Stimulated activated CD4-positive, alpha-beta T cell treated with anti-CD3 and anti-CD28 coated beads, Interleukin-12 subunit alpha, Interleukin-12 subunit beta, amount 100 ng/mL, for 48 hours (primary cell): ENCODE data around the gene OXGR1.
"Not testable (repeated sequence)": the region's sequence is repeated elsewhere in the genome, so short reads cannot be mapped to it uniquely, and the experiment has no call there.

Experiments used
- DNase-seq, 3 donors: peaks; one replicate each; pipeline ENCODE4 v3.0.0-alpha.2; 2020; ENCODE audit warnings: low read depth in 2 of 3, low spot score in 1 of 3

The OXGR1 gene

DNA sequence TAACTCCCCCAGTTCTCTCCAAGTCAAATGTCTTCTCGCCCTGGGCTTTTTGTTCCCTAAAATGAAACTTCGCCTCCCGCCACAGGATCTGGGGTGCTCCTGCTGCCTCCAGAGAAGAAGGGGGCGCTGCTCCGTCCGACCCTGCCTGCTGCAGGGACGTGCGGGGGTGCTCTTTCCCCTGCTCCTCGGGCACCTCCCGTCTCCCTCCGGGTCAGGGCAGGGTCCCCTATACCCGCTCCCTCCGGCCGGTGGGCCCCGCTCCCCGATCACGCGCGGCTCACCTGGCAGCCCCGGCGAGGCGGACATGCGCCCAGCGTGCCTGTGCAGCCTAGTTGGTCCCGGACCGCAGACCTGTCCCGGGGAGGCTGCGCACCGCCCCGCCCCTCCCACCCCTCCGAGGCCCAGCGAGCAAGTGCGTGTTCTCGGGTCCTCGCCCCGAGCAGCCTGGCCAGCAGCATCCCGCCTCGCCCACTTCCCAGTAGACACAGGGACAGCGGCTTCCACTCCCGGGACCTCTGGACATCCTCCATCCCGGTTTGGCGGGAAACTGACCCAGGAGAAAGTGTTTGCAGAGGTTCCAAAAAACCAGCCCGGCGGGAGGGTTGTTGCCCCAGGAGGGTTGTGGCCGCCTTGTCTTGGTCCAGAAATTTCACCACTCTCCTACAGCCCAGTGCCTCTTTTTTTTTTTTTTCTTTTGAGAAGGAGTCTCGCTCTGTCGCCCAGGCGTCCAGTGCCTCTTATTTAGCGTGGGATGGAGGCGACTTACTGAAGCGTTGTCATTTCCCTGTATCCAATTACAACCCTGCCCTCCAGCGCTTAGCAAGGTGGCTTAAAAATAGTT, at the start of gene OXGR1:
OXGR1 (minus strand) TSS at position 460 of the 841 bp plus-strand sequence. CDS start 6,717 bp downstream, outside the sequence.
- DNase-seq, result no peak

GRCh38 chr13:97043302-97043701, 49.0 kb upstream of the OXGR1 start:
- no peak for DNase-seq

- DNase-seq, result no peak
Measured at GRCh38 chr13:97030705-97031452, 36.6 kb upstream of the OXGR1 start.

GRCh38 chr13:97028441-97029299, 34.4 kb upstream of the OXGR1 start:
- peak in 1 of 3 donors; percentile 53 for DNase-seq

DNA sequence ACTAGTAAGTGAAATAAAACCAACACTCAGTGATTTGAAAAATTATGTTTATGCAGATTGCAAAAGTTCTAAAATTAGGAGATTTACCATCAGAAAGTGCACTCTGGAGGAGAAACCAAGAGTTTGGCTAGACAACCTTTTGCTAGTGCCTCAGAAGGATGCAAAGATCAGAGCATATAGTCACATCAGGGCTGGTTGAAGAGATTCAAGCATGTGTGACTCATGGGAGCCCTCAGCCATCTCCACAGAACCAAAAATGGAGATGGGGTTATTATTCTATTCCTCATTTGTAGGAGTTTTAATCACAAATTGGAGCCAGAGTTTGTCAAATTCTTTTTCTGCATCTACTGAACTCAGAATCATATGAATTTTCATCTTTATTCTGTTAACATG, 32.9 kb upstream of the OXGR1 start:
- no peak for DNase-seq

DNA sequence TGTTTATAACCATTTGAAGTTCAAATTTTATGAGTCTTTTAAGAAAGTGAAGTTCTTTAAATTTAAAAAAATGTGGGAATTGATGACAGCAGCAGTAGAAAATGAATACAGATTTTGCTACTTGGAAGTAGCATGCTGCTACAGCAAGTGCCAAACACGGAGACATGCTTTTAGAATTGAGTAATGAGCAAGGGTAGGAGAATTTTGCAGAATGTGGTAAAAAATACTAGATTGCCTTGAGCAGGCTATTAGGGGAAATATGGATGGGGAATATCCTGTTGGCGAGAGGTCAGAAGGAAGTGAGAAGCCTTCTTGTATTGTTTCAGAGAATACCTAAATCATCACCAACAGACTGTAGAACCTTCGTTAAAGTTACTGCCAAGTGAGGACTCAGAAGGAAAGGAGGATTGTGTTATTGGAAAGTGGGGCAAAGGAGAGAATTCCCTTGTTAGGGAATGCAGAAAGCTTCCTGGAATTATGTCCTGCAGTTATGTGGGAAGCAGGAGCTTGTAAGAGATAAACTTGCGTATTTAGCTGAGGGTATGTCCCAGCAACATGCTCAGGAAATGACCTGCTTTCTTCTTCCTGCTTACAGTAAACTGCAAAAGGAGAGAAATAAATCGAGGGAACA, 32.4 kb upstream of the OXGR1 start:
- DNase-seq, result no peak

DNA sequence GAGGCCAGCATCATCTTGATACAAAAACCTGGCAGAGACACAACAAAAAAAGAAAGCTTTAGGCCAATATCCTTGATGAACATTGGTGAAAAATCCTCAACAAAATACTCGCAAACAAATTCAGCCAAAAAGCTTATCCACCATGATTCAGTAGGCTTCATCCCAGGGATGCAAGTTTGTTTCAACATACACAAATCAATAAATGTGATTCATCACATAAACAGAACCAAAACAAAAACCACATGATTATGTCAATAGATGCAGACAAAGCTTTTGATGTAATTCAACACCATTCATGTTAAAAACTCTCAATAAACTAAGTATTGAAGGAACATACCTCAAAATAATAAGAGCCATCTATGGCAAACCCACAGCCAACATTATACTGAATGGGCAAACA, 29.5 kb upstream of the OXGR1 start:
- not testable (repeated sequence) for DNase-seq

DNA sequence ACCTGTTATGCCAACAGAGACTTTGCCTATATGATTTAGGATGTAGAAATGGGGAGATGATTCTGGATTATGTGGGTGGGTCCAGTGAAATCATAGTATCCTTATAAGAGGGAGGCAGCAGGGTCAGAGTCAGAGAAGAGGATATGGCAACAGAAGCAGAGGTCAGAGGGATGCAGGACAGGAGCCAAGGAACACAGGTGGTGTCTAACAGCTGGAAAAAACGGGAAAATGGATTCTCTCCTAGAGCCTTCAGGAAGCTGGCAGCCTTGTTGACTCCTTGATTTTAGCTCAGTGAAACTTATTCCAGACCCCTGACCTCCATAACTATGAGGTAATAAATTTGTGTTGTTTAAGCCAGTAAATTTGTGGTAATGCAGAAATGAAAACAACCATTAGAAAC, 28.8 kb upstream of the OXGR1 start:
- no peak for DNase-seq

- DNase-seq, result no peak
Measured at GRCh38 chr13:97021241-97021640, 27.0 kb upstream of the OXGR1 start.

DNA sequence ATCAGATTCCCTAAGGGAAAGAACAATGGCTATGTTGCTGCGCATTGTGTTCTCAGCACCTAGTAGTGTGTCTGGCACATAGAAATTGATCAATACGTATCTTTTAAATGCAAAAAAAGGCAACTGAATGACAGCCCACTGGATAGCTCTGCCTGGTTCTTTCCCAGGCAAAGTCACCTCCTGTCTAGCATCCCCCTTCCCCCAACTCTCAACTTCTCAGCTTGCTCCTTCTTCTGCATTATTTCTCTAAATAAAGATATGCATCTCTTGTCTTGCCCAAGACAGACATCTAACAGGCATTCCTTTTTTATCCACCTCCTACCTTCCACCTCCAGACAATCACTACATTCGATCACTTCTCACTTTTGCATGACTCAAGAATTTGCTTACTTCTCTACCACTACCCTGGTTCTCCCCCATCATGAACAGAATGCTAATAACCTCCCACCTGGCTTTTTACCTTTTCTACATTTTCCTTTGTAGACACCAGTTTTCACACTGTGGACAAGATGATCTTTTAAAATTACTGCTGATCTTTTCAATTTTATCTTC, 26.5 kb upstream of the OXGR1 start:
- no peak for DNase-seq

DNA sequence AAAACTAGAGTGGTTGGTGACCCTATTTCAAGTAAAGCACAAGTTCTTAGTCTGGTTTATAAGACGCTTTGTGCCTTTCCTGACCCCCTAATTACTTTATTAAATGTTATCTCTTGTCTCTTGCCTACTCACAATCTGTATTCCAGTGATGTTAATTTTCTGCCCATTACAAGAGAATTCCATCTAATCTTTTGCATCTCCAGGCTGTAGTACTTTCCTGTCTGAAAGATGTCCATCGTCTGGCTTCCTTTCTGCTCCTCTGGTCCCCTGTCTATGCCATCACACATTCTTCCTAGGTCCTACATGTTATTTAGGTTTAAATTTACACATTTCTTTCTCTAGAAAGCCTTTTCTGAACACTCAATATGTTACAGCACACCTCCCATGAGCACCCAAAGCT, 25.9 kb upstream of the OXGR1 start:
- DNase-seq, result no peak

GRCh38 chr13:97019236-97019635, 25.0 kb upstream of the OXGR1 start:
- no peak for DNase-seq

DNA sequence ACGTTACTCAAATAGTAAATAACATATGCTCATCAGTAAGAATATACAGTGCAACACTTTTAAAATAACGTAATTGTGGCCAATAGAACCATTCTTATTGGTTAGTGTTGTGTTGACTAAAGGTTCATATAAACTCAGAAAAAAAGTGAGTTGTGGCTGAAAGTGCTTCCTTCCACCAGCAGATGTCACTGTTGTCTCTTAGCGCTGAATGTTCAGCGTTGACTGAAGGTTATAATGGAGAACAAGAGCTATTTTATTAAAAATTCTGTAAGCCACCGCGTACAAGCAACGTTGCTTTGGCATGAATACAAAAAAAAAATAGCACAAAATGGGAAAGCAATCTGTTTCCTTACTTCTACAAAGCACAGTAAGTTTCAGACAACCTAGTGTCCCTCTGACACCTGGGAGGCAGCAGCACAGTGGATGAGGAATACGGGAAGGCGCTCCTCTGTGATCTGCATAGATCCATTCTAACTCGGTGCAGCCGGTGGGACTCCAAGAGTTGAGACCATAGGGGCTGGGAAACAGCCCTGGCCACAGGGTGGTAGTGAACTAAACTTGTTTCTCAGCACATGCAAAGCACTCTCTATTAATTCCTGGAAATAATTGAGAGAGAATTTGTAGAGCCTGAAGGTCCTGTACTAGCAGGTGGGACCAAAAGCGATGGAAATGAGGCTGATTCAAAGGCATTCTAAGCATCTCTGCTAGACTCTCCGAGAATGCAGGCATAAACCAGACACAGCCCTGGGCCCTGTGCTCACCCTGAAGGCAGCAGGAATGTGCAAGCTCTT, 23.9 kb upstream of the OXGR1 start:
- peak in 1 of 3 donors; percentile 24 for DNase-seq

DNA sequence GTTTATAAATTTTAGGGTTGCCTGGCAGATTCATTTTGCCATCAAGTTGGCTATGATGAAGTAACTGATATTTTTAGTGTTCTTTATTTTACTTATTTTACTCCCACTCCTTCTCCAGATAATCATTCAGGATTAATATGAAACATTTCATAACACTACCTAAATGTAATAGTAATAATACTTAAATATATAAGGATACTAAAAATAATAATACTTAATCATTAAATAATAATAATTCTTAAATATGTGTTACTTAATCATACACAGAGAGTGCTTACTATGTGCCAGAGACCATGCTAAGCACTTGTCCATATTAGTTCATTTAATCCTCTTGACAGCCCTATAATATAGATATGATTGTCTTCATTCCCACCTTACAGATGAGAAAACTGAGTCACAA, 23.0 kb upstream of the OXGR1 start:
- no peak for DNase-seq

DNA sequence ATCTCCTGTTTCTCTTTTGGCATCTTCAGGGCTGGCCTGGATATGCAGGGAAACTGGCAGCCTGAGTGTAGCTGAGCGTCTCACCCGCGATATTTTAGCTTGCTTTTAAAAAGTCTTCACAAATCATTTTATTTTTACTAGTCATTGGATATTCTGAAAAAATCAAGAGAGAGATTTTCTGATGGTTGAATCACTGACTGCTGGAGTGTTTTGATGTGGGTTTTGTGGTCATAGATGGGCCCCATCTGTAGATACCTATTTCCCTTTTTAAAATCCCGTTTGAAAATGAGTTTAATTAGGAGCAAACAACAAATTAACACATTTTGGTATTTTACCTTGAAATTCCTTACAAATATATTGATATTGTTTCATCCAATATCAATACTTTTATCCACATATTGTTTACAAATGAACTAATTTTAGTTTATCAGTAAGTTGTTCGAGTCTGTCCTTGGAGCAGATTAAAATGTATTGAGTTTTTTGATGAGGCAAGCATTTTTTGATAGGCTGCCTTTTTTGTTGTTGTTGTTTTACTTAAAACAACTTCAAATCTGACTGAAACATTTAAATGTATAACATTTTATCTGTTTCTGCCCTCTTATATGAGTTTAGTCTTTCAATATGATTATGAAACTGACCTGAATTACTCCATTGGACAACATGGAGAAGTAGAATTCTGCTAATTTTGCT, 21.5 kb upstream of the OXGR1 start:
- no peak for DNase-seq

DNA sequence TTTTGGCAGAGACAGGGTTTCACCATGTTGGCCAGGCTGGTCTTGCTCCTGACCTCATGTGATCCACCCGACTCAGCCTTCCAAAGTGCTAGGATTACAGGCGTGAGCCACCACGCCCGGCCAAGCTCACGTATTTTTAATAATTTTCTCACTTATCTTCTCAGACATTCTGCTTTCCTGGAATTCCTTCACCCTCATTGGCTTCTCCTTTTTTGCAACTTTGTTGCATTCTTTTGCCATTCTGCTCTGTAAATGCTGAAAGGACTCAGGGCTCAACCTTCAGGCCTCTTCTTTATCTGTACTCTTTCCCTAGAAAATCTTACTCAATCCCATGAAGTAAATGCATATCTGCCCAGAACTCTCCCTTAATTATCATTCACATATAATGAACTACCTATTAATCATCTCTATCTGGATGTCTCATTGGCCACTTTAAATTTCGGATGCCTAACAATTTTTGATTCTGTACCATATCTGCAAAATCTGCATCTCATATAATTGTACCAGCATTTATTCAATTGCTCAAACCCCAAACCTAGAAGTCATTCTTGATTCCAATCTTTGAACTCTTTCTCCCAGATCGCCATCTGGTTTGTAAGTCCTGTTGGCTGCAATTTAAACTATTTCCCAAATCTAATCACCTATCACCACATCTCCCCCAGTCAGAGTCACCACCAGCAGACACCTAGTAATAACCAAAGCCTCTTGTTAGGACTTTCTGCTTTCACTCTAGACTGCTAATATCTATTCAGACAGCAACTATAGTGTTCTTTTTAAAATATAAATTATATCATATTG, 18.2 kb upstream of the OXGR1 start:
- no peak for DNase-seq

GRCh38 chr13:97011446-97012131, 17.3 kb upstream of the OXGR1 start:
- no peak for DNase-seq

GRCh38 chr13:97008643-97009042, 14.4 kb upstream of the OXGR1 start:
- DNase-seq, result no peak
